IMR-90 (cell line): ENCODE data around the gene PAWR. TPM values are rescaled to one million over a fixed set of nuclear protein-coding genes. Genes with fewer than 3 reads are reported as not detected.
A peak's percentile ranks its signal among the peaks of the same experiment; 100 is the strongest.

Experiments used
- ATAC-seq: fragments of 200-7000 bp; cut with Tn5 transposase; 2 replicates; pipeline ENCODE4 v1.9.1; 2020; ENCODE audit warnings: low read depth, mild to moderate bottlenecking, moderate library complexity
- BruUV-seq: library from RNA; stranded (reverse); fragments of 400-500 nt; replicated peaks from 2 replicates; lab custom pipeline; 2021; lab: Mats Ljungman, UMichigan
- CTCF ChIA-PET: fragments of 300-600 bp; formaldehyde crosslinking; extraction: SDS; loops from one replicate; lab custom pipeline; 2021; ENCODE audit warnings: antibody characterized with exemption; lab: Yijun Ruan, JAX
- POLR2A ChIA-PET: fragments of 300-600 bp; sonication (Branson Sonifier 250); formaldehyde crosslinking; loops from one replicate; lab custom pipeline; 2022; ENCODE audit warnings: antibody characterized with exemption; ENCODE audit not compliant: unreplicated experiment; lab: Charles Lee
- DNase-seq: peaks from one replicate; pipeline ENCODE4 v3.0.0; 2013
- H2AFZ ChIP-seq: replicated peaks from 2 replicates; pipeline ENCODE3; 2013; ENCODE audit warnings: low read length, mild to moderate bottlenecking; ENCODE audit not compliant: poor library complexity
- H2AK5ac ChIP-seq: 2 replicates; pipeline ENCODE4 v1.6.1; 2013; ENCODE audit warnings: low read depth, low read length, inconsistent platforms
- H2AK9ac ChIP-seq: replicated peaks from 2 replicates; pipeline ENCODE3; 2013; ENCODE audit warnings: mild to moderate bottlenecking, low read depth, low read length, moderate library complexity; ENCODE audit not compliant: poor library complexity
- H2BK120ac ChIP-seq: 2 replicates; pipeline ENCODE4 v1.6.1; 2013; ENCODE audit warnings: low read depth, low read length, inconsistent platforms
- H2BK15ac ChIP-seq: 3 replicates; pipeline ENCODE4 v1.6.1; 2013; ENCODE audit warnings: low read depth, low read length, inconsistent platforms
- H2BK20ac ChIP-seq: 2 replicates; pipeline ENCODE4 v1.6.1; 2013; ENCODE audit warnings: low read depth, mild to moderate bottlenecking, inconsistent platforms, low read length, moderate library complexity
- H2BK5ac ChIP-seq: 2 replicates; pipeline ENCODE4 v1.6.1; 2013; ENCODE audit warnings: mild to moderate bottlenecking, low read depth, low read length, inconsistent platforms; ENCODE audit not compliant: poor library complexity, severe bottlenecking
- H3K14ac ChIP-seq: replicated peaks from 2 replicates; pipeline ENCODE4 v1.6.1; 2013; ENCODE audit warnings: low read depth, low read length, inconsistent platforms
- H3K18ac ChIP-seq: 2 replicates; pipeline ENCODE4 v1.6.1; 2013; ENCODE audit warnings: low read depth, low read length, control low read depth
- H3K23ac ChIP-seq: 2 replicates; pipeline ENCODE4 v1.6.1; 2013; ENCODE audit warnings: low read depth, low read length, inconsistent platforms
- H3K27ac ChIP-seq: 2 replicates; pipeline ENCODE4 v1.5.1; 2013; ENCODE audit warnings: mild to moderate bottlenecking, control low read depth, low read length; ENCODE audit not compliant: insufficient read depth
- H3K27me3 ChIP-seq: 2 replicates; pipeline ENCODE4 v1.6.1; 2013; ENCODE audit warnings: low read length; ENCODE audit not compliant: control insufficient read depth, insufficient read depth
- H3K36me3 ChIP-seq: 2 replicates; pipeline ENCODE4 v1.6.1; 2013; ENCODE audit warnings: low read length, mixed read lengths; ENCODE audit not compliant: control insufficient read depth, insufficient read depth
- H3K4ac ChIP-seq: 2 replicates; pipeline ENCODE4 v1.6.1; 2013; ENCODE audit warnings: low read depth, low read length, inconsistent platforms
- H3K4me1 ChIP-seq: 2 replicates; pipeline ENCODE4 v1.6.1; 2013; ENCODE audit warnings: low read length, mixed read lengths; ENCODE audit not compliant: control insufficient read depth, insufficient read depth
- H3K4me2 ChIP-seq: 2 replicates; pipeline ENCODE4 v1.6.1; 2013; ENCODE audit warnings: low read depth, mild to moderate bottlenecking, control low read depth, low read length, moderate library complexity
- H3K4me3 ChIP-seq: 2 replicates; pipeline ENCODE4 v1.5.1; 2013; ENCODE audit warnings: low read depth, mild to moderate bottlenecking, control low read depth, low read length, moderate library complexity; ENCODE audit not compliant: insufficient read depth
- H3K56ac ChIP-seq: 2 replicates; pipeline ENCODE4 v1.6.1; 2013; ENCODE audit warnings: low read length, inconsistent platforms; ENCODE audit not compliant: insufficient read depth; ENCODE audit errors: extremely low read depth
- H3K79me1 ChIP-seq, 2 experiments: 2 replicates each; pipeline ENCODE4 v1.6.1; 2013; ENCODE audit warnings: low read length in 2 of 2, inconsistent platforms in 1 of 2, low read depth in 1 of 2
- H3K9ac ChIP-seq: 2 replicates; pipeline ENCODE4 v1.6.1; 2013; ENCODE audit warnings: low read depth, low read length, control low read depth
- H3K9me1 ChIP-seq: 2 replicates; pipeline ENCODE4 v1.6.1; 2013; ENCODE audit warnings: low read length, inconsistent platforms; ENCODE audit not compliant: insufficient read depth
- H3K9me3 ChIP-seq: 2 replicates; pipeline ENCODE4 v1.6.1; 2013; ENCODE audit warnings: low read length; ENCODE audit not compliant: control insufficient read depth, insufficient read depth
- H4K20me1 ChIP-seq: 2 replicates; pipeline ENCODE4 v1.6.1; 2013; ENCODE audit warnings: low read length, inconsistent platforms; ENCODE audit not compliant: insufficient read depth
- H4K5ac ChIP-seq: 2 replicates; pipeline ENCODE4 v1.6.1; 2013; ENCODE audit warnings: mild to moderate bottlenecking, low read depth, low read length, control low read depth
- H4K8ac ChIP-seq, 2 experiments: 2 replicates each; pipeline ENCODE4 v1.6.1; 2013; ENCODE audit warnings: low read depth in 2 of 2, low read length in 2 of 2, control low read depth in 1 of 2, inconsistent platforms in 1 of 2
- H4K91ac ChIP-seq: 2 replicates; pipeline ENCODE4 v1.6.1; 2013; ENCODE audit warnings: low read depth, low read length, inconsistent platforms; ENCODE audit not compliant: insufficient read depth
- BHLHE40 ChIP-seq: fragments of 150-350 bp; IDR thresholded peaks from 2 replicates; pipeline ENCODE4 v1.6.1; 2016; ENCODE audit warnings: mild to moderate bottlenecking, low read depth, low read length
- CEBPB ChIP-seq: IDR thresholded peaks from 2 replicates; pipeline ENCODE4 v1.6.1; 2012; ENCODE audit warnings: low read depth, low read length, improper control_type of control experiment
- CHD1 ChIP-seq: IDR thresholded peaks from 2 replicates; pipeline ENCODE4 v1.6.1; 2012; ENCODE audit warnings: low read depth, low read length, improper control_type of control experiment
- FOS ChIP-seq: fragments of 150-350 bp; IDR thresholded peaks from 2 replicates; pipeline ENCODE4 v1.6.1; 2016; ENCODE audit warnings: low read depth, low read length
- MAFK ChIP-seq: IDR thresholded peaks from 2 replicates; pipeline ENCODE4 v1.6.1; 2012; ENCODE audit warnings: low read depth, low read length, improper control_type of control experiment
- MAZ ChIP-seq: IDR thresholded peaks from 2 replicates; pipeline ENCODE4 v1.6.1; 2012; ENCODE audit warnings: low read depth, mild to moderate bottlenecking, low read length, improper control_type of control experiment, moderate library complexity, borderline replicate concordance
- MXI1 ChIP-seq: IDR thresholded peaks from 2 replicates; pipeline ENCODE4 v1.6.1; 2012; ENCODE audit warnings: low read depth, mild to moderate bottlenecking, low read length, moderate library complexity, borderline replicate concordance
- NFE2L2 ChIP-seq: fragments of 150-350 bp; IDR thresholded peaks from 2 replicates; pipeline ENCODE4 v1.6.1; 2016; ENCODE audit warnings: low read depth, mild to moderate bottlenecking, low read length
- POLR2A ChIP-seq: IDR thresholded peaks from 2 replicates; pipeline ENCODE4 v1.6.1; 2012; ENCODE audit warnings: mild to moderate bottlenecking, low read depth, low read length
- RAD21 ChIP-seq: IDR thresholded peaks from 2 replicates; pipeline ENCODE4 v1.6.1; 2012; ENCODE audit warnings: low read length, improper control_type of control experiment
- RCOR1 ChIP-seq: IDR thresholded peaks from 2 replicates; pipeline ENCODE4 v1.6.1; 2012; ENCODE audit warnings: mild to moderate bottlenecking, low read length, improper control_type of control experiment; ENCODE audit not compliant: insufficient replicate concordance
- RFX5 ChIP-seq: IDR thresholded peaks from 2 replicates; pipeline ENCODE4 v1.8.0; 2012; ENCODE audit warnings: low read depth, mild to moderate bottlenecking, low read length, moderate library complexity
- SMC3 ChIP-seq: fragments of 150-350 bp; IDR thresholded peaks from 2 replicates; pipeline ENCODE4 v1.6.1; 2016; ENCODE audit warnings: low read depth, mild to moderate bottlenecking, antibody characterized with exemption, low read length, moderate library complexity
- WGBS, 2 experiments: methylation state at CpG; one replicate each; pipeline versions ENCODE4 v1.1.5 to v1.1.7; 2013; ENCODE audit warnings: missing lambda C conversion rate in 2 of 2; ENCODE audit not compliant: insufficient read length in 1 of 2; ENCODE audit errors: extremely low coverage in 2 of 2; 5-methylcytosine and 5-hydroxymethylcytosine counted together
- dilution Hi-C: fragments of 300-500 bp; cut with HindIII; formaldehyde crosslinking; loops from one replicate; pipeline ENCODE4 v1.14.3; 2018; ENCODE audit warnings: low sequenced_read_pairs; ENCODE audit not compliant: unreplicated experiment
- in situ Hi-C: fragments of 300-500 bp; cut with MboI; formaldehyde crosslinking; loops from 3 replicates; pipeline ENCODE4 v1.14.3; 2019; ENCODE audit warnings: low sequenced_read_pairs, inconsistent platforms, mixed read lengths
- intact Hi-C: fragments of 100-400 bp; cut with micrococcal nuclease; formaldehyde crosslinking; loops from 2 replicates; pipeline ENCODE4 v1.10.0; 2022
- polyA plus RNA-seq, 3 experiments: library from polyadenylated mRNA; depleted of rRNA; stranded (reverse); fragments of >200 nt; gene quantifications; 2 replicates each; pipeline ENCODE4 v1.2.3, GENCODE V29; 2012; ENCODE audit warnings: low replicate concordance in 1 of 3
- total RNA-seq: library from RNA; depleted of rRNA; stranded (reverse); fragments of >200 nt; gene quantifications from 2 replicates; pipeline ENCODE4 v1.2.3, GENCODE V29; 2012
- TF ChIP-seq, protein P1 (sequence below): fragments of 150-350 bp; IDR thresholded peaks from 2 replicates; pipeline ENCODE4 v1.6.1; 2016; ENCODE audit warnings: low read depth, mild to moderate bottlenecking, low read length, moderate library complexity, borderline replicate concordance
- TF ChIP-seq, protein P2 (sequence below): fragments of 150-350 bp; IDR thresholded peaks from 2 replicates; pipeline ENCODE4 v1.6.1; 2017; ENCODE audit warnings: mild to moderate bottlenecking, antibody characterized with exemption, low read length, low read depth
- TF ChIP-seq, protein P3 (sequence below): conservative IDR thresholded peaks from 2 replicates; pipeline ENCODE4 v1.5.1; 2012; ENCODE audit warnings: mild to moderate bottlenecking, low read depth, low read length, improper control_type of control experiment

The PAWR gene
- total and polyA plus RNA-seq, 2 of the 4 experiments (the other 2 are of a cell fraction): 13.2 to 13.6 TPM

DNA sequence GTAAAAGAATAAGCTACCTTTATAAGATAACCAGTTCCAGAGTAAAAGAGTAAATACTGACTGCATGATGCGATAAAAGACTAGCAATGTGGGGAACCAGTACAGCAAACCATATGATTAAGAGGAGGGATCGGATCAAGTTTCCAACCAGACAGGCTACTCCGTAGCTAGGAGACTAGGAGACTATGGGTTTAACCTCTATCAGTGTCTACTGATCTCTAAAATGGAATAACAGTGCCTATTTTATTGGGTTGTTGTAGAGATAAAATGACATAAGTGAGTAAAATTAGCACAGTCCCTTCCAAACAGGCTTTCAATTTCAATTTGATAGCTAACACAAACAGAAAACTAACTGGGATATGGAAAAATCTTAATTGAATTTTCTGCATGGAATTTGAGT lies 76.0 kb downstream of the PAWR start:
- CTCF ChIA-PET: no interaction called here
- Histone ChIP-seq H4K5ac (no peak overlapping the region), H3K4me3 (no peak overlapping the region), H3K4me2 (no peak overlapping the region), H3K4ac (no peak overlapping the region), H3K23ac (no peak overlapping the region), H2BK20ac (no peak overlapping the region), H4K20me1 (no peaks in the 10 kb centered on the region), H2AK9ac (no peak overlapping the region), H3K14ac (no peak overlapping the region), H2BK120ac (no peak overlapping the region), H3K27ac (no peak overlapping the region), H3K56ac (no peak overlapping the region), H3K36me3 (peaks cover 8% of the 10 kb centered on the region), H4K91ac (no peak overlapping the region), H2BK5ac (no peak overlapping the region), H2AFZ (no peak overlapping the region), H3K27me3 (no peaks in the 10 kb centered on the region), H3K9me1 (peaks cover 9% of the 10 kb centered on the region), H4K8ac (no peak overlapping the region), H2AK5ac (no peak overlapping the region), H2BK15ac (no peak overlapping the region), H3K9ac (no peak overlapping the region), H3K79me1 (peaks cover 30 to 40% of the 10 kb centered on the region in 2 experiments), H3K9me3 (no peaks in the 10 kb centered on the region; the same call in 1 of the 2 replicates), H3K18ac (no peak overlapping the region), H3K4me1 (no peaks in the 10 kb centered on the region)
- intact Hi-C loops: no loop called here
- WGBS, 2 experiments: no CpG with 5 or more reads among the region's 3 CpGs
- in situ Hi-C loops: no loop called here
- ATAC-seq (no peak), DNase-seq (peak; percentile 42)
- dilution Hi-C loops: no loop called here
- no TSS peak for BruUV-seq
- TF ChIP-seq FOS: no peak
- TF ChIP-seq NFE2L2: no peak
- no peak for TF ChIP-seq BHLHE40
- no peak for TF ChIP-seq CEBPB
- TF ChIP-seq RFX5: no peak
- TF ChIP-seq CHD1: no peak
- TF ChIP-seq MXI1: no peak
- TF ChIP-seq MAZ: no peak
- TF ChIP-seq, protein P1, sequence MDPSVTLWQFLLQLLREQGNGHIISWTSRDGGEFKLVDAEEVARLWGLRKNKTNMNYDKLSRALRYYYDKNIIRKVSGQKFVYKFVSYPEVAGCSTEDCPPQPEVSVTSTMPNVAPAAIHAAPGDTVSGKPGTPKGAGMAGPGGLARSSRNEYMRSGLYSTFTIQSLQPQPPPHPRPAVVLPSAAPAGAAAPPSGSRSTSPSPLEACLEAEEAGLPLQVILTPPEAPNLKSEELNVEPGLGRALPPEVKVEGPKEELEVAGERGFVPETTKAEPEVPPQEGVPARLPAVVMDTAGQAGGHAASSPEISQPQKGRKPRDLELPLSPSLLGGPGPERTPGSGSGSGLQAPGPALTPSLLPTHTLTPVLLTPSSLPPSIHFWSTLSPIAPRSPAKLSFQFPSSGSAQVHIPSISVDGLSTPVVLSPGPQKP: no peak
- no peak for TF ChIP-seq SMC3
- TF ChIP-seq, protein P2, sequence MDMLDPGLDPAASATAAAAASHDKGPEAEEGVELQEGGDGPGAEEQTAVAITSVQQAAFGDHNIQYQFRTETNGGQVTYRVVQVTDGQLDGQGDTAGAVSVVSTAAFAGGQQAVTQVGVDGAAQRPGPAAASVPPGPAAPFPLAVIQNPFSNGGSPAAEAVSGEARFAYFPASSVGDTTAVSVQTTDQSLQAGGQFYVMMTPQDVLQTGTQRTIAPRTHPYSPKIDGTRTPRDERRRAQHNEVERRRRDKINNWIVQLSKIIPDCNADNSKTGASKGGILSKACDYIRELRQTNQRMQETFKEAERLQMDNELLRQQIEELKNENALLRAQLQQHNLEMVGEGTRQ: no peak
- TF ChIP-seq POLR2A: no peak
- no peak for TF ChIP-seq RAD21
- TF ChIP-seq, protein P3, sequence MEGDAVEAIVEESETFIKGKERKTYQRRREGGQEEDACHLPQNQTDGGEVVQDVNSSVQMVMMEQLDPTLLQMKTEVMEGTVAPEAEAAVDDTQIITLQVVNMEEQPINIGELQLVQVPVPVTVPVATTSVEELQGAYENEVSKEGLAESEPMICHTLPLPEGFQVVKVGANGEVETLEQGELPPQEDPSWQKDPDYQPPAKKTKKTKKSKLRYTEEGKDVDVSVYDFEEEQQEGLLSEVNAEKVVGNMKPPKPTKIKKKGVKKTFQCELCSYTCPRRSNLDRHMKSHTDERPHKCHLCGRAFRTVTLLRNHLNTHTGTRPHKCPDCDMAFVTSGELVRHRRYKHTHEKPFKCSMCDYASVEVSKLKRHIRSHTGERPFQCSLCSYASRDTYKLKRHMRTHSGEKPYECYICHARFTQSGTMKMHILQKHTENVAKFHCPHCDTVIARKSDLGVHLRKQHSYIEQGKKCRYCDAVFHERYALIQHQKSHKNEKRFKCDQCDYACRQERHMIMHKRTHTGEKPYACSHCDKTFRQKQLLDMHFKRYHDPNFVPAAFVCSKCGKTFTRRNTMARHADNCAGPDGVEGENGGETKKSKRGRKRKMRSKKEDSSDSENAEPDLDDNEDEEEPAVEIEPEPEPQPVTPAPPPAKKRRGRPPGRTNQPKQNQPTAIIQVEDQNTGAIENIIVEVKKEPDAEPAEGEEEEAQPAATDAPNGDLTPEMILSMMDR: no peak
- no peak for TF ChIP-seq MAFK
- TF ChIP-seq RCOR1: no peak
- POLR2A ChIA-PET: no interaction called here
